ENCODE results near the gene HHAT.

Gene HHAT

DNA sequence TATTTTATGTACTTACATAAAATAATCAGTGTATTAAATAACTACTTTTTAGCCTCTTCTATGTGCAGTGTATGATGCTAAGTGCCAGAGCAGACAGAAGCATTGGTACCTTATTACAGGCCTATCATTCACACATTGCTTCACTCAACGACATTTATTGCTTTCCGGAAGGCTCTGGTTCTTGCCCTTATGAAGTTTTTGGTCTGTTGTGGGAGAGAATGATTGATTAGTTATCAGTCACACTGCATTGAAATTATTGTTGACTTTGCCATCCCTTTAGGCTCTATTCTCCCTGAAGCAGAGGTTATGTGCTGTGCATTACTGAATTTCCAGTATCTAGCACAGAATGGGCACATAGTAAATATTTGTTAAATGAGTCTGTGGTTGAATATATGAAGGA, 178.0 kb downstream of the HHAT start:
- no peaks in the 10 kb centered on the region for H4K20me1 ChIP-seq (ENCODE audit: insufficient read depth, low read length)
- H3K9me3 ChIP-seq (replicated peaks; ENCODE audit: insufficient read depth, low read length), result no peaks in the 10 kb centered on the region
- no peaks in the 10 kb centered on the region for H3K27me3 ChIP-seq (replicated peaks; ENCODE audit: insufficient read depth, low read length)
- H3K27ac ChIP-seq (ENCODE audit: low read length), result no peak overlapping the region
- no peak overlapping the region for H3K4me2 ChIP-seq (ENCODE audit: low read depth, low read length)
- H2AFZ ChIP-seq (ENCODE audit: low read length), result no peak overlapping the region
- no peaks in the 10 kb centered on the region for H3F3A ChIP-seq (ENCODE audit: insufficient read depth, low read length)
- H3K9ac ChIP-seq (ENCODE audit: low read length), result no peak overlapping the region
- TF ChIP-seq EZH2phosphoT487 (IDR thresholded peaks at IDR 0.05; ENCODE audit: low read length), result no peak
- TF ChIP-seq, protein P1, sequence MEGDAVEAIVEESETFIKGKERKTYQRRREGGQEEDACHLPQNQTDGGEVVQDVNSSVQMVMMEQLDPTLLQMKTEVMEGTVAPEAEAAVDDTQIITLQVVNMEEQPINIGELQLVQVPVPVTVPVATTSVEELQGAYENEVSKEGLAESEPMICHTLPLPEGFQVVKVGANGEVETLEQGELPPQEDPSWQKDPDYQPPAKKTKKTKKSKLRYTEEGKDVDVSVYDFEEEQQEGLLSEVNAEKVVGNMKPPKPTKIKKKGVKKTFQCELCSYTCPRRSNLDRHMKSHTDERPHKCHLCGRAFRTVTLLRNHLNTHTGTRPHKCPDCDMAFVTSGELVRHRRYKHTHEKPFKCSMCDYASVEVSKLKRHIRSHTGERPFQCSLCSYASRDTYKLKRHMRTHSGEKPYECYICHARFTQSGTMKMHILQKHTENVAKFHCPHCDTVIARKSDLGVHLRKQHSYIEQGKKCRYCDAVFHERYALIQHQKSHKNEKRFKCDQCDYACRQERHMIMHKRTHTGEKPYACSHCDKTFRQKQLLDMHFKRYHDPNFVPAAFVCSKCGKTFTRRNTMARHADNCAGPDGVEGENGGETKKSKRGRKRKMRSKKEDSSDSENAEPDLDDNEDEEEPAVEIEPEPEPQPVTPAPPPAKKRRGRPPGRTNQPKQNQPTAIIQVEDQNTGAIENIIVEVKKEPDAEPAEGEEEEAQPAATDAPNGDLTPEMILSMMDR (IDR thresholded peaks at IDR 0.05; ENCODE audit: low read length), result no peak
- TF ChIP-seq EZH2 (optimal IDR thresholded peaks at IDR 0.05; ENCODE audit: low read depth, low read length), result no peak
- DNase-seq, result no peak
- no peak overlapping the region for H3K4me3 ChIP-seq (ENCODE audit: low read length)
- H3K36me3 ChIP-seq (replicated peaks; ENCODE audit: insufficient read depth, low read length), result no peaks in the 10 kb centered on the region
- no peaks in the 10 kb centered on the region for H3K4me1 ChIP-seq (ENCODE audit: low read length)
- no peaks in the 10 kb centered on the region for H3K79me2 ChIP-seq (ENCODE audit: low read length)
- no peaks in the 10 kb centered on the region for H3K9me2 ChIP-seq (replicated peaks; ENCODE audit: insufficient read depth, low read length)

DNA sequence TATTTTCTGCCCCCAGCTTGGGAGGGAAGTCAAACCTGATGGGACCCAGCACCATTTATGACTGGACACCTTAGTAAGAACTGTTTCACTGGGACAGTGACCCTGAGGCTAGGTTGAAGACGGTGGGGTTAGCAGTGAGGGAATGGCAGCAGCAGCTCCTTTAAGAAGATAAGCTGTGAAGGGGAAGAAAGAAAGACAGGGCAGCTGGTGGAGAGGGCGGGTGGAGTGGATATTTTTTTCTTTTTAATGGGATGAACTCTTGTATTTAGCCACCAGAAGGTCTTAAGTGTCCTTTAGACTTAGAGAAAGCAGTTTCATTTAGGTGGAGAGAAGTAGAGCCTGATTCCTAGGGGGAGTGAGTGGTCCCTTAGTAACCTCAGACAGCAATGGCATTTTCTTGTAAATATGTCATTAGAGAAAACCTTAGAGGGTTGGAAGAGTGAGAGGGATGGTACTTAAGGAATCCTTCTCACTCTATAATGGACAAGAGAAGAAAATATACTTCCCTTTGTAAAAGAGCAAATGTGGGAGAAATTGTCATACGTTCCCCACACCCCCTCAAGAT, 187.5 kb downstream of the HHAT start:
- Histone ChIP-seq H3K36me3 (replicated peaks; ENCODE audit: insufficient read depth, low read length) (no peaks in the 10 kb centered on the region), H3K4me1 (ENCODE audit: low read length) (no peaks in the 10 kb centered on the region), H3K9ac (ENCODE audit: low read length) (no peak overlapping the region), H3K4me3 (ENCODE audit: low read length) (no peak overlapping the region), H3K9me3 (replicated peaks; ENCODE audit: insufficient read depth, low read length) (no peaks in the 10 kb centered on the region), H3K27me3 (replicated peaks; ENCODE audit: insufficient read depth, low read length) (no peaks in the 10 kb centered on the region), H3K27ac (ENCODE audit: low read length) (no peak overlapping the region), H3K9me2 (replicated peaks; ENCODE audit: insufficient read depth, low read length) (no peaks in the 10 kb centered on the region), H2AFZ (ENCODE audit: low read length) (no peak overlapping the region), H3K79me2 (ENCODE audit: low read length) (no peaks in the 10 kb centered on the region), H3F3A (ENCODE audit: insufficient read depth, low read length) (no peaks in the 10 kb centered on the region), H4K20me1 (ENCODE audit: insufficient read depth, low read length) (no peaks in the 10 kb centered on the region), H3K4me2 (ENCODE audit: low read depth, low read length) (no peak overlapping the region)
- TF ChIP-seq EZH2phosphoT487 (IDR thresholded peaks at IDR 0.05; ENCODE audit: low read length) (no peak), EZH2 (optimal IDR thresholded peaks at IDR 0.05; ENCODE audit: low read depth, low read length) (no peak)
- TF ChIP-seq, protein P1 (IDR thresholded peaks at IDR 0.05; ENCODE audit: low read length), result no peak
- DNase-seq, result no peak

DNA sequence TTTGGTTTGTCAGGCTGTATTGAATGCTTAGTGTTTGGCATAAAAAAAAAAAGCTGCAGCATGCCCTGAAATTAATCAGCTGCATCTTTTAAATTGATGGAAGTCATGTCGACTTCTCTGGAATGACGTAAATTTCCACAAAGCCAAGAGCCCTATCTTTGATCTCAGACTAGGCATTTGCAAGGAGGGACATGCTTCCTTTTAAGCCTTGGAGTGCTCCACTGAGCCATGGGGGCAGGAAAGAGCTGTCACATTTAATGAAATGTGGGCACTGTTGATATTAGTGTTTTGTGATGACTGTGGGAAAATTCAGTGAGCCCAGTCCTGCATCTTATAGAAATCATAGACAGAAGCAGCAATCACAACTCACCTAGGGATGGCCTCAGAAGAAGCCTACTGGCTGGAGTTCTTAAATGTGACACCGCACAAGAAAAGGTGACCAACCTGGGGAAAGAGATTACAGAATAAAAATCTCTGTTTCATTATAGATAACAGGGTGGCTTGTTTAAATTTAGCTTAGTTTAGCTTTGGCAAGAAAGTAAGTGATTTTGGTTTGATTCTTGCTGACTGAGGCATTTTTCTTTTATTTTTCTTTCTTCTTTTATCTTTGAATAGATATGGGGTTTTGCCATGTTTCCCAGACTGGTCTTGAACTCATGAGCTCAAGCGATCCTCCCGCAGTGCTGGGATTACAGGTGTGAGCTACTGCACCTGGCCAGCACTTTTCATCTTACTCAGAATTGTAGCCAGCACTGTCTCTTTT, 188.2 kb downstream of the HHAT start:
- no peaks in the 10 kb centered on the region for H3K4me1 ChIP-seq (ENCODE audit: low read length)
- no peaks in the 10 kb centered on the region for H3K27me3 ChIP-seq (replicated peaks; ENCODE audit: insufficient read depth, low read length)
- no peak overlapping the region for H3K4me3 ChIP-seq (ENCODE audit: low read length)
- H4K20me1 ChIP-seq (ENCODE audit: insufficient read depth, low read length), result no peaks in the 10 kb centered on the region
- H3K9me3 ChIP-seq (replicated peaks; ENCODE audit: insufficient read depth, low read length), result no peaks in the 10 kb centered on the region
- no peak for DNase-seq
- H3K36me3 ChIP-seq (replicated peaks; ENCODE audit: insufficient read depth, low read length), result no peaks in the 10 kb centered on the region
- H3F3A ChIP-seq (ENCODE audit: insufficient read depth, low read length), result no peaks in the 10 kb centered on the region
- TF ChIP-seq EZH2phosphoT487 (IDR thresholded peaks at IDR 0.05; ENCODE audit: low read length), result no peak
- TF ChIP-seq, protein P1 (IDR thresholded peaks at IDR 0.05; ENCODE audit: low read length), result no peak
- no peak overlapping the region for H2AFZ ChIP-seq (ENCODE audit: low read length)
- H3K27ac ChIP-seq (ENCODE audit: low read length), result no peak overlapping the region
- H3K9ac ChIP-seq (ENCODE audit: low read length), result no peak overlapping the region
- no peak overlapping the region for H3K4me2 ChIP-seq (ENCODE audit: low read depth, low read length)
- no peaks in the 10 kb centered on the region for H3K79me2 ChIP-seq (ENCODE audit: low read length)
- H3K9me2 ChIP-seq (replicated peaks; ENCODE audit: insufficient read depth, low read length), result no peaks in the 10 kb centered on the region

Measured in MM.1S (cell line).